ENCODE results near the gene MRPS2. TPM values are rescaled to one million over a fixed set of nuclear protein-coding genes. Genes with fewer than 3 reads are reported as not detected.

MRPS2 gene
- total and polyA plus RNA-seq, 9 of the 15 experiments (the other 6 are each of a cell fraction or from before 2014, with no cell fraction given) = 8.0 to 167 (median 81.3) TPM

- TF ChIP-seq ZBTB17 (CRISPR knock-in tag; IDR thresholded peaks at IDR 0.05) = no peak
- peak in 1 of 2 experiments; percentile 68; a peak in 1 of 4 replicates for TF ChIP-seq KDM4B (IDR thresholded peaks at IDR 0.05; ENCODE audit: borderline replicate concordance in 2 of 2, low read depth in 1 of 2)
- TF ChIP-seq BRF2 (IDR thresholded peaks at IDR 0.05; ENCODE audit: borderline replicate concordance, insufficient read depth, insufficient read length) = no peak
- 0 out of 2 replicates have a peak, but pooled peaks have one; percentile 18 for TF ChIP-seq NBN (IDR thresholded peaks at IDR 0.05; ENCODE audit: low read depth)
- TF ChIP-seq RBM34 (IDR thresholded peaks at IDR 0.05; ENCODE audit: borderline replicate concordance, insufficient read depth, low read length) = no peak
- TF ChIP-seq ZNF212 (CRISPR knock-in tag; IDR thresholded peaks at IDR 0.05) = no peak
- peak; percentile 43; the same call in 1 of the 2 replicates for TF ChIP-seq BHLHE40 (IDR thresholded peaks at IDR 0.05; ENCODE audit: low read length)
- TF ChIP-seq RCOR1 (IDR thresholded peaks at IDR 0.05; ENCODE audit: borderline replicate concordance in 1 of 2, low read depth in 2 of 2, low read length in 2 of 2) = peak in 1 of 2 experiments; percentile 79; a peak in 2 of 4 replicates
- TF ChIP-seq TBP (optimal IDR thresholded peaks at IDR 0.05; ENCODE audit: low read depth, low read length) = no peak
- no peak for TF ChIP-seq CSDE1 (IDR thresholded peaks at IDR 0.05)
- no peak for TF ChIP-seq ZNF707 (CRISPR knock-in tag; conservative IDR thresholded peaks at IDR 0.05)
- no peak for TF ChIP-seq OTX1 (CRISPR knock-in tag; IDR thresholded peaks at IDR 0.05)
- peak; percentile 75; the same call in 1 of the 2 replicates for TF ChIP-seq TFAP4 (CRISPR knock-in tag; IDR thresholded peaks at IDR 0.05; ENCODE audit: borderline replicate concordance)
- no peak for TF ChIP-seq YBX1 (IDR thresholded peaks at IDR 0.05)
- TF ChIP-seq REST (IDR thresholded peaks at IDR 0.05; ENCODE audit: borderline replicate concordance) = peak; percentile 27; the same call in 1 of the 2 replicates
- no peak for TF ChIP-seq REST (CRISPR knock-in tag; IDR thresholded peaks at IDR 0.05; ENCODE audit: low read depth)
Measured at GRCh38 chr9:135506327-135507103, 6.0 kb downstream of the MRPS2 start (continued).
